HepG2 (cell line): ENCODE results near the gene MFSD6. TPM values are rescaled to one million over a fixed set of nuclear protein-coding genes. Genes with fewer than 3 reads are reported as not detected.

Experiments
- ATF7 ChIP-seq, 2 experiments: fragments of 450-650 bp in 1 of 2; sonication (generic) in 1 of 2; formaldehyde crosslinking in 1 of 2; IDR thresholded peaks; 2 replicates each; pipeline versions ENCODE4 v1.4.0 to v1.6.1; 2016 to 2020; ENCODE audit warnings: antibody characterized with exemption in 1 of 2, mild to moderate bottlenecking in 1 of 2, missing genetic modification reagents in 1 of 2
- NFE2L2 ChIP-seq: fragments of 150-350 bp; IDR thresholded peaks from 2 replicates; pipeline ENCODE4 v1.6.1; 2014; ENCODE audit warnings: low read length
- NR2C2 ChIP-seq: sonication (generic); formaldehyde crosslinking; IDR thresholded peaks from 2 replicates; pipeline ENCODE4 v1.4.0; 2020; ENCODE audit warnings: missing genetic modification reagents, mild to moderate bottlenecking, moderate library complexity, borderline replicate concordance
- PRDM10 ChIP-seq: sonication (generic); formaldehyde crosslinking; IDR thresholded peaks from 2 replicates; pipeline ENCODE4 v1.4.0; 2020; ENCODE audit warnings: low read depth, missing genetic modification reagents
- PRDM4 ChIP-seq: sonication (generic); formaldehyde crosslinking; IDR thresholded peaks from 2 replicates; pipeline ENCODE4 v1.9.0; 2021; ENCODE audit warnings: missing genetic modification reagents, borderline replicate concordance
- RNF219 ChIP-seq: sonication (generic); formaldehyde crosslinking; IDR thresholded peaks from 2 replicates; pipeline ENCODE4 v1.5.0; 2020; ENCODE audit warnings: mild to moderate bottlenecking, missing genetic modification reagents
- ZBED4 ChIP-seq: sonication (generic); formaldehyde crosslinking; IDR thresholded peaks from 2 replicates; pipeline ENCODE4 v1.4.0; 2020; ENCODE audit warnings: missing genetic modification reagents, borderline replicate concordance
- ZNF503 ChIP-seq: sonication (generic); formaldehyde crosslinking; IDR thresholded peaks from 2 replicates; pipeline ENCODE4 v1.4.0; 2020; ENCODE audit warnings: missing genetic modification reagents
- ZNF800 ChIP-seq: sonication (generic); formaldehyde crosslinking; IDR thresholded peaks from 2 replicates; pipeline ENCODE4 v1.4.0; 2020; ENCODE audit warnings: missing genetic modification reagents
- polyA plus RNA-seq, 8 experiments: library from polyadenylated mRNA; depleted of rRNA in 3 of 8; stranded (reverse) in 7 of 8; unstranded in 1 of 8; fragments of >200 nt; fragmentation: Illumina TruSeq in 4 of 8; extraction: Trizol in 4 of 8; gene quantifications; 2 replicates each; pipeline versions ENCODE4 v1.2.1 to v1.2.3, GENCODE V29; 2011 to 2016; ENCODE audit warnings: low read depth in 4 of 8, missing spikeins in 1 of 8, mixed read lengths in 1 of 8; ENCODE audit not compliant: insufficient read depth in 1 of 8
- total RNA-seq, 5 experiments: library from RNA; depleted of rRNA; stranded (reverse); fragments of >200 nt; fragmentation: Illumina TruSeq; extraction: Trizol; gene quantifications; 2 replicates each; pipeline ENCODE4 v1.2.3, GENCODE V29; 2016; ENCODE audit warnings: low read depth in 1 of 5

MFSD6 gene
- total and polyA plus RNA-seq, 2 of the 13 experiments (the other 11 are each of a cell fraction or from before 2014, with no cell fraction given), result 0.92 to 1.4 TPM

GRCh38 chr2:190415794-190416775 lies 7.9 kb downstream of the MFSD6 start (continued):
- no peak for TF ChIP-seq PRDM10 (CRISPR knock-in tag)
- no peak for TF ChIP-seq ZNF800 (CRISPR knock-in tag)
- no peak for TF ChIP-seq ATF7 (IDR thresholded peaks at IDR 0.05)
- no peak for TF ChIP-seq ATF7 (CRISPR knock-in tag; IDR thresholded peaks at IDR 0.05)
- TF ChIP-seq RNF219 (CRISPR knock-in tag), result no peak
- no peak for TF ChIP-seq ZBED4 (CRISPR knock-in tag)
- no peak for TF ChIP-seq PRDM4 (CRISPR knock-in tag)
- TF ChIP-seq NFE2L2, result no peak
- TF ChIP-seq NR2C2 (CRISPR knock-in tag), result no peak
- TF ChIP-seq ZNF503 (CRISPR knock-in tag), result no peak
